Muscle layer of duodenum (tissue), 2 donors: ENCODE results near the gene CSNK1D.

ENCODE experiments used
- H3K27ac ChIP-seq: one replicate; pipeline ENCODE4 v1.7.0; 2013; ENCODE audit warnings: mild to moderate bottlenecking, low read length
- H3K27me3 ChIP-seq: one replicate; pipeline ENCODE4 v1.7.0; 2013; ENCODE audit warnings: low read depth, mild to moderate bottlenecking, control low read depth, low read length
- H3K36me3 ChIP-seq, 2 donors: one replicate each; pipeline ENCODE4 v1.7.0; 2013; ENCODE audit warnings: low read length in 2 of 2, control low read depth in 1 of 2, mild to moderate bottlenecking in 1 of 2; ENCODE audit not compliant: insufficient read depth in 2 of 2, control insufficient read depth in 1 of 2
- H3K4me1 ChIP-seq, 2 donors: one replicate each; pipeline ENCODE4 v1.7.0; 2013; ENCODE audit warnings: low read length in 2 of 2, mild to moderate bottlenecking in 2 of 2, control low read depth in 1 of 2, moderate library complexity in 1 of 2; ENCODE audit not compliant: insufficient read depth in 2 of 2, control insufficient read depth in 1 of 2
- H3K4me3 ChIP-seq, 2 donors: one replicate each; pipeline ENCODE4 v1.7.0; 2013; ENCODE audit warnings: low read length in 2 of 2, low read depth in 1 of 2, mild to moderate bottlenecking in 1 of 2
- H3K9me3 ChIP-seq, 2 donors: one replicate each; pipeline ENCODE4 v1.7.0; 2013; ENCODE audit warnings: low read length in 2 of 2, control low read depth in 1 of 2, mild to moderate bottlenecking in 1 of 2; ENCODE audit not compliant: control insufficient read depth in 1 of 2
- donor health status: healthy.

The CSNK1D gene

GRCh38 chr17:82316651-82317393 lies 43.3 kb upstream of the CSNK1D start:
- Histone ChIP-seq H3K9me3 (no peaks in the 10 kb centered on the region), H3K36me3 (no peaks in the 10 kb centered on the region), H3K4me1 (peaks cover 0 to 20% of the 10 kb centered on the region in 2 donors), H3K27me3 (peaks cover 14% of the 10 kb centered on the region), H3K4me3 (no peak overlapping the region), H3K27ac (no peak overlapping the region)

GRCh38 chr17:82315703-82316358 lies 42.3 kb upstream of the CSNK1D start:
- peak overlapping the region in 1 of 2 donors; percentile 32 for H3K4me3 ChIP-seq
- peaks cover 0 to 11% of the 10 kb centered on the region in 2 donors for H3K4me1 ChIP-seq
- H3K27ac ChIP-seq, result no peak overlapping the region
- H3K27me3 ChIP-seq, result peaks cover 14% of the 10 kb centered on the region
- H3K36me3 ChIP-seq, result no peaks in the 10 kb centered on the region
- no peaks in the 10 kb centered on the region for H3K9me3 ChIP-seq

- Histone ChIP-seq H3K4me3 (no peak overlapping the region), H3K27ac (no peak overlapping the region), H3K27me3 (peaks cover 14% of the 10 kb centered on the region), H3K36me3 (no peaks in the 10 kb centered on the region), H3K9me3 (no peaks in the 10 kb centered on the region), H3K4me1 (peaks cover 0 to 11% of the 10 kb centered on the region in 2 donors)
Observed at GRCh38 chr17:82314727-82315605, 41.5 kb upstream of the CSNK1D start.

GRCh38 chr17:82314012-82314726 lies 40.7 kb upstream of the CSNK1D start:
- Histone ChIP-seq H3K27me3 (peaks cover 14% of the 10 kb centered on the region), H3K4me1 (peaks cover 0 to 11% of the 10 kb centered on the region in 2 donors), H3K4me3 (no peak overlapping the region), H3K9me3 (no peaks in the 10 kb centered on the region), H3K27ac (no peak overlapping the region), H3K36me3 (no peaks in the 10 kb centered on the region)

- H3K27ac ChIP-seq, result no peak overlapping the region
- H3K9me3 ChIP-seq, result no peaks in the 10 kb centered on the region
- no peak overlapping the region for H3K4me3 ChIP-seq
- H3K36me3 ChIP-seq, result no peaks in the 10 kb centered on the region
- H3K27me3 ChIP-seq, result peaks cover 14% of the 10 kb centered on the region
- H3K4me1 ChIP-seq, result peaks cover 0 to 11% of the 10 kb centered on the region in 2 donors
Observed at GRCh38 chr17:82313195-82314011, 39.9 kb upstream of the CSNK1D start.

GRCh38 chr17:82311971-82312370 lies 38.5 kb upstream of the CSNK1D start:
- Histone ChIP-seq H3K4me1 (peaks cover 0 to 11% of the 10 kb centered on the region in 2 donors), H3K27ac (no peak overlapping the region), H3K36me3 (no peaks in the 10 kb centered on the region), H3K27me3 (peaks cover 14% of the 10 kb centered on the region), H3K4me3 (no peak overlapping the region), H3K9me3 (no peaks in the 10 kb centered on the region)

- H3K27me3 ChIP-seq, result peaks cover 7% of the 10 kb centered on the region
Observed at GRCh38 chr17:82310877-82311276, 37.4 kb upstream of the CSNK1D start.

GRCh38 chr17:82309656-82310570 lies 36.4 kb upstream of the CSNK1D start:
- Histone ChIP-seq H3K4me1 (no peaks in the 10 kb centered on the region), H3K27ac (no peak overlapping the region), H3K27me3 (no peaks in the 10 kb centered on the region), H3K9me3 (no peaks in the 10 kb centered on the region), H3K36me3 (no peaks in the 10 kb centered on the region), H3K4me3 (no peak overlapping the region)

More at GRCh38 chr17:82310877-82311276, 37.4 kb upstream of the CSNK1D start:
- Histone ChIP-seq H3K4me3 (no peak overlapping the region), H3K27ac (no peak overlapping the region), H3K9me3 (no peaks in the 10 kb centered on the region), H3K36me3 (no peaks in the 10 kb centered on the region), H3K4me1 (peaks cover 0 to 6% of the 10 kb centered on the region in 2 donors)

- Histone ChIP-seq H3K9me3 (no peaks in the 10 kb centered on the region), H3K4me3 (no peak overlapping the region), H3K27ac (no peak overlapping the region), H3K27me3 (no peaks in the 10 kb centered on the region), H3K36me3 (no peaks in the 10 kb centered on the region), H3K4me1 (no peaks in the 10 kb centered on the region)
Observed at GRCh38 chr17:82305727-82306300, 32.3 kb upstream of the CSNK1D start.
